Muscle layer of duodenum (tissue), 2 donors: Measurements from ENCODE around the gene GOLGA6B.
"Not testable (repeated sequence)": the region's sequence is repeated elsewhere in the genome, so short reads cannot be mapped to it uniquely, and the experiment has no call there.

ENCODE experiments used
- H3K27ac ChIP-seq: one replicate; pipeline ENCODE4 v1.7.0; 2013; ENCODE audit warnings: mild to moderate bottlenecking, low read length
- H3K27me3 ChIP-seq: one replicate; pipeline ENCODE4 v1.7.0; 2013; ENCODE audit warnings: low read depth, mild to moderate bottlenecking, control low read depth, low read length
- H3K36me3 ChIP-seq, 2 donors: one replicate each; pipeline ENCODE4 v1.7.0; 2013; ENCODE audit warnings: low read length in 2 of 2, control low read depth in 1 of 2, mild to moderate bottlenecking in 1 of 2; ENCODE audit not compliant: insufficient read depth in 2 of 2, control insufficient read depth in 1 of 2
- H3K4me1 ChIP-seq, 2 donors: one replicate each; pipeline ENCODE4 v1.7.0; 2013; ENCODE audit warnings: low read length in 2 of 2, mild to moderate bottlenecking in 2 of 2, control low read depth in 1 of 2, moderate library complexity in 1 of 2; ENCODE audit not compliant: insufficient read depth in 2 of 2, control insufficient read depth in 1 of 2
- H3K4me3 ChIP-seq, 2 donors: one replicate each; pipeline ENCODE4 v1.7.0; 2013; ENCODE audit warnings: low read length in 2 of 2, low read depth in 1 of 2, mild to moderate bottlenecking in 1 of 2
- H3K9me3 ChIP-seq, 2 donors: one replicate each; pipeline ENCODE4 v1.7.0; 2013; ENCODE audit warnings: low read length in 2 of 2, control low read depth in 1 of 2, mild to moderate bottlenecking in 1 of 2; ENCODE audit not compliant: control insufficient read depth in 1 of 2
- donor health status: healthy.

The GOLGA6B gene

DNA sequence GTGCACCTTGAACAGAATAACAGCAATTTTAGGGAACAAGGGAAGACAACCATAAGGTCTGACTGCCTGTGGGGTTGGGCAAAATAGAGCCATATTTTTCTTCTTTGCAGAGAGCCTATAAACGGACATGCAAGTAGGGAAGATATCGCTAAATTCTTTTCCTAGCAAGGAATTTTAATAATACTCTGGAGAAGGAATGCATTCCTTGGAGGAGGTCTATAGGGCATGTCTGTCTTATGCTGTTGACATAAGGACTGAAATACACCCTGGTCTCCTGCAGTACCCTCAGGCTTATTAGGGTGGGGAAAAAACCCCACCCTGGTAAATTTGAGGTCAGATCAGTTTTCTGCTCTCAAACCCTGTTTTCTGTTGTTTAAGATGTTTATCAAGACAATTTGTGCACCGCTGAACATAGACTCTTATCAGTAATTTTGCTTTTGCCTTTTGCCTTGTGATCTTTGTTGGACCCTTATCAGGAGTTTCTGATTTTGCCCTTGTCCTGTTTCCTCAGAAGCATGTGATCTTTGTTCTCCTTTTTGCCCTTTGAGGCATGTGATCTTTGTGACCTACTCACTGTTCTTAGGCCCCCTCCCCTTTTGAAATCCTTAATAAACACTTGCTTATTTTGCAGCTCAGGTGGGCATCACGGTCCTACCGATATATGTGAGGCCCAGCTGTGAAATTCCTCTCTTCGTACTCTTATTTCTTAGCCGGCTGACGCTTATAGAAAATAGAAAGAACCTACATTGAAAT, 54.2 kb downstream of the GOLGA6B start:
- H3K27me3 ChIP-seq, H3K9me3 ChIP-seq, H3K27ac ChIP-seq, H3K4me3 ChIP-seq, H3K4me1 ChIP-seq: not testable (repeated sequence)
- H3K36me3 ChIP-seq = peaks cover 7 to 14% of the 10 kb centered on the region in 2 donors
